Testis (tissue), 3 donors: ENCODE measurements around the gene TBC1D5. TPM values are rescaled to one million over a fixed set of nuclear protein-coding genes. Genes with fewer than 3 reads are reported as not detected.
A peak's percentile ranks its signal among the peaks of the same experiment; 100 is the strongest.

Experiments used
- DNase-seq: peaks from one replicate; pipeline ENCODE4 v3.0.0-alpha.2; 2019
- H3K27ac ChIP-seq, 2 donors: fragments of 200-600 bp; sonication (generic); one replicate each; pipeline ENCODE4 v1.5.1; 2019
- H3K27me3 ChIP-seq: fragments of 200-600 bp; sonication (generic); one replicate; pipeline ENCODE4 v1.5.1; 2019
- H3K36me3 ChIP-seq: fragments of 200-600 bp; sonication (generic); one replicate; pipeline ENCODE4 v1.5.1; 2017; ENCODE audit warnings: low read depth; ENCODE audit errors: missing control alignments
- H3K4me1 ChIP-seq: fragments of 200-600 bp; sonication (generic); one replicate; pipeline ENCODE4 v1.5.1; 2019
- H3K4me3 ChIP-seq, 2 donors: fragments of 200-600 bp; sonication (generic); one replicate each; pipeline ENCODE4 v1.5.1; 2017 to 2019
- H3K9me3 ChIP-seq: fragments of 200-600 bp; sonication (generic); one replicate; pipeline ENCODE4 v1.5.1; 2017
- CTCF ChIP-seq, 3 experiments: fragments of 450-650 bp in 2 of 3; fragments of 200-600 bp in 1 of 3; sonication (generic) in 1 of 3; IDR thresholded peaks; one replicate each; pipeline ENCODE4 v1.5.1; 2016 to 2019; ENCODE audit warnings: antibody characterized with exemption in 3 of 3, mild to moderate bottlenecking in 2 of 3, moderate library complexity in 1 of 3
- POLR2A ChIP-seq: fragments of 450-650 bp; IDR thresholded peaks from one replicate; pipeline ENCODE4 v1.6.1; 2017; ENCODE audit warnings: antibody characterized with exemption, mild to moderate bottlenecking, moderate library complexity
- WGBS, 2 donors: methylation state at CpG; one replicate each; pipeline ENCODE4 v1.1.5; 2018; 5-methylcytosine and 5-hydroxymethylcytosine counted together
- intact Hi-C: fragments of 100-400 bp; cut with DNase I; formaldehyde crosslinking; loops from one replicate; pipeline ENCODE4 v1.15.1; 2023; ENCODE audit warnings: low total_unique reads
- polyA plus RNA-seq: library from polyadenylated mRNA; stranded (reverse); fragments of 350-450 nt; fragmentation: Illumina TruSeq; extraction: RNeasy Lipid Tissue Mini Kit (QIAGEN cat#74804); gene quantifications from one replicate; pipeline ENCODE4 v1.2.3, GENCODE V29; 2014; ENCODE audit warnings: low read depth, low replicate concordance; ENCODE audit not compliant: insufficient read depth
- total RNA-seq, 2 donors: library from RNA; depleted of rRNA; stranded (reverse); fragments of >200 nt; gene quantifications; one replicate each; pipeline ENCODE4 v1.2.3, GENCODE V29; 2016

Gene TBC1D5
- total and polyA plus RNA-seq, 3 donors from 2014 or later, result 47.8 to 98.1 (median 95.4) TPM

GRCh38 chr3:17422636-17423035 lies 319.8 kb downstream of the TBC1D5 start:
- H3K4me3 ChIP-seq, result no peak overlapping the region
- no peak overlapping the region for H3K27ac ChIP-seq
- H3K4me1 ChIP-seq, result no peaks in the 10 kb centered on the region
- TF ChIP-seq CTCF (IDR thresholded peaks at IDR 0.05), result no peak
- TF ChIP-seq POLR2A, result no peak
- no peaks in the 10 kb centered on the region for H3K27me3 ChIP-seq
- DNase-seq, result no peak
- H3K36me3 ChIP-seq, result no peaks in the 10 kb centered on the region
- no peaks in the 10 kb centered on the region for H3K9me3 ChIP-seq
- intact Hi-C loops, result no loop called here
- WGBS, 2 donors, result 95 to 96% methylated on average over 2 of the region's 2 CpGs

GRCh38 chr3:17420668-17421067 lies 321.8 kb downstream of the TBC1D5 start:
- WGBS, 2 donors, result 91 to 96% methylated on average over 1 of the region's 1 CpG
- Histone ChIP-seq H3K27ac (no peak overlapping the region), H3K4me1 (no peaks in the 10 kb centered on the region), H3K4me3 (no peak overlapping the region), H3K27me3 (no peaks in the 10 kb centered on the region), H3K36me3 (no peaks in the 10 kb centered on the region), H3K9me3 (no peaks in the 10 kb centered on the region)
- intact Hi-C loops, result no loop called here
- no peak for DNase-seq
- no peak for TF ChIP-seq POLR2A
- no peak for TF ChIP-seq CTCF (IDR thresholded peaks at IDR 0.05)

- Histone ChIP-seq H3K9me3 (no peaks in the 10 kb centered on the region), H3K4me3 (no peak overlapping the region), H3K36me3 (no peaks in the 10 kb centered on the region), H3K27ac (no peak overlapping the region), H3K4me1 (no peaks in the 10 kb centered on the region), H3K27me3 (no peaks in the 10 kb centered on the region)
- intact Hi-C loops, result no loop called here
- TF ChIP-seq CTCF (IDR thresholded peaks at IDR 0.05) (peak; percentile 33 to 70 (median 60)), POLR2A (no peak)
- DNase-seq, result no peak
Observed at GRCh38 chr3:17412950-17413530, 329.4 kb downstream of the TBC1D5 start.

- Histone ChIP-seq H3K36me3 (no peaks in the 10 kb centered on the region), H3K4me3 (no peak overlapping the region), H3K27me3 (no peaks in the 10 kb centered on the region), H3K27ac (no peak overlapping the region), H3K4me1 (no peaks in the 10 kb centered on the region), H3K9me3 (no peaks in the 10 kb centered on the region)
- no peak for DNase-seq
- intact Hi-C loops, result no loop called here
- TF ChIP-seq CTCF (IDR thresholded peaks at IDR 0.05) (no peak), POLR2A (no peak)
- WGBS, 2 donors, result 92 to 98% methylated on average over 3 of the region's 3 CpGs
Observed at GRCh38 chr3:17411157-17411877, 331.1 kb downstream of the TBC1D5 start.

- intact Hi-C loops, result no loop called here
- Histone ChIP-seq H3K27me3 (no peaks in the 10 kb centered on the region), H3K4me3 (no peak overlapping the region), H3K36me3 (no peaks in the 10 kb centered on the region), H3K9me3 (no peaks in the 10 kb centered on the region), H3K27ac (no peak overlapping the region), H3K4me1 (no peaks in the 10 kb centered on the region)
- no peak for DNase-seq
- no peak for TF ChIP-seq POLR2A
- TF ChIP-seq CTCF (IDR thresholded peaks at IDR 0.05), result no peak
- 86 to 90% methylated on average over 2 of the region's 2 CpGs for WGBS, 2 donors
Observed at GRCh38 chr3:17407576-17407975, 334.9 kb downstream of the TBC1D5 start.
